Ishikawa (cell line): ENCODE results near the gene COG5.
A peak's percentile ranks its signal among the peaks of the same experiment; 100 is the strongest.

Experiments
- CEBPB ChIP-seq: IDR thresholded peaks from 2 replicates; pipeline ENCODE4 v1.6.1; 2012
- CREB1 ChIP-seq: IDR thresholded peaks from 2 replicates; pipeline ENCODE4 v1.6.1; 2012; ENCODE audit warnings: low read depth
- EGR1 ChIP-seq: IDR thresholded peaks from 2 replicates; pipeline ENCODE4 v1.6.1; 2012
- EP300 ChIP-seq: IDR thresholded peaks from 2 replicates; pipeline ENCODE4 v1.6.1; 2012; ENCODE audit warnings: borderline replicate concordance
- FOXM1 ChIP-seq: IDR thresholded peaks from 2 replicates; pipeline ENCODE4 v1.6.1; 2012; ENCODE audit warnings: low read depth, borderline replicate concordance
- MAX ChIP-seq: IDR thresholded peaks from 2 replicates; pipeline ENCODE4 v1.6.1; 2012
- NFIC ChIP-seq: IDR thresholded peaks from 2 replicates; pipeline ENCODE4 v1.6.1; 2012
- RAD21 ChIP-seq: IDR thresholded peaks from 2 replicates; pipeline ENCODE4 v1.6.1; 2012; ENCODE audit warnings: low read depth
- REST ChIP-seq: IDR thresholded peaks from 2 replicates; pipeline ENCODE4 v1.6.1; 2012; ENCODE audit warnings: low read depth, mild to moderate bottlenecking
- TAF1 ChIP-seq: IDR thresholded peaks from 2 replicates; pipeline ENCODE4 v1.6.1; 2012; ENCODE audit warnings: low read depth, mild to moderate bottlenecking
- TCF12 ChIP-seq: IDR thresholded peaks from 2 replicates; pipeline ENCODE4 v1.6.1; 2012; ENCODE audit warnings: low read depth
- TEAD4 ChIP-seq: IDR thresholded peaks from 2 replicates; pipeline ENCODE4 v1.6.1; 2012
- YY1 ChIP-seq: IDR thresholded peaks from 2 replicates; pipeline ENCODE4 v1.6.1; 2012; ENCODE audit warnings: low read depth
- ZBTB7A ChIP-seq: IDR thresholded peaks from 2 replicates; pipeline ENCODE4 v1.6.1; 2012; ENCODE audit warnings: low read depth
- TF ChIP-seq, protein P1 (sequence below): IDR thresholded peaks from 2 replicates; pipeline ENCODE4 v1.6.1; 2012

Gene COG5

DNA sequence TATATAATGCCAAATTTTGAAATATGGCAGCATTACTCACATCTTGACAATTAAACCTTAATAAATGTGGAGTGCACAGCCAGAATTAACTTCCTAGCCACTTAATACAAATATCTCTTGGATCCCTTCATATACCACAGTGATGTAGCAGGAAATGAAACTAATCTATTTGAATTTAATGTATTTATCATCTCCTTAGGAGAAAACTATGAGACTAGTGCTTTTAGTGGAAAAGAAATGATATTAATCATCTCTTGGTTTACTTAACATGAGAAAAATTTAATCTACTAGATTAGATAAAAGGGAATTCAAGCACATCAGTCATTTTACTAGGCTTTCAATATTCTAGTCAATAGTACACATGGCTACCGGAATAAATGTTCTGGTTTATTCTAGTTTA is 149.5 kb downstream of the COG5 start:
- no peak for TF ChIP-seq TAF1

GRCh38 chr7:107408349-107408748 is 155.4 kb downstream of the COG5 start:
- no peak for TF ChIP-seq CREB1
- TF ChIP-seq EP300, result no peak
- no peak for TF ChIP-seq NFIC
- TF ChIP-seq TAF1, result no peak
- TF ChIP-seq ZBTB7A, result no peak
- TF ChIP-seq REST, result no peak
- TF ChIP-seq, protein P1, sequence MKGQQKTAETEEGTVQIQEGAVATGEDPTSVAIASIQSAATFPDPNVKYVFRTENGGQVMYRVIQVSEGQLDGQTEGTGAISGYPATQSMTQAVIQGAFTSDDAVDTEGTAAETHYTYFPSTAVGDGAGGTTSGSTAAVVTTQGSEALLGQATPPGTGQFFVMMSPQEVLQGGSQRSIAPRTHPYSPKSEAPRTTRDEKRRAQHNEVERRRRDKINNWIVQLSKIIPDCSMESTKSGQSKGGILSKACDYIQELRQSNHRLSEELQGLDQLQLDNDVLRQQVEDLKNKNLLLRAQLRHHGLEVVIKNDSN, result no peak
- no peak for TF ChIP-seq EGR1
- no peak for TF ChIP-seq TCF12
- no peak for TF ChIP-seq TEAD4
- no peak for TF ChIP-seq YY1
- TF ChIP-seq CEBPB, result no peak
- no peak for TF ChIP-seq RAD21
- TF ChIP-seq FOXM1, result no peak

- TF ChIP-seq, protein P1, result no peak
- TF ChIP-seq RAD21, result no peak
- no peak for TF ChIP-seq TEAD4
- TF ChIP-seq REST, result no peak
- no peak for TF ChIP-seq MAX
These were observed 158.2 kb downstream of the COG5 start for GRCh38 chr7:107405559-107405958.

GRCh38 chr7:107404740-107405537 is 158.8 kb downstream of the COG5 start:
- TF ChIP-seq TEAD4, result peak; percentile 35; the same call in 1 of the 2 replicates
- TF ChIP-seq ZBTB7A, result no peak
- TF ChIP-seq REST, result no peak
- no peak for TF ChIP-seq MAX
- TF ChIP-seq, protein P1, result no peak
- peak; percentile 77 for TF ChIP-seq NFIC
- no peak for TF ChIP-seq TAF1
- TF ChIP-seq EGR1, result no peak
- TF ChIP-seq FOXM1, result no peak
- TF ChIP-seq TCF12, result no peak
- no peak for TF ChIP-seq CREB1
- no peak for TF ChIP-seq YY1

DNA sequence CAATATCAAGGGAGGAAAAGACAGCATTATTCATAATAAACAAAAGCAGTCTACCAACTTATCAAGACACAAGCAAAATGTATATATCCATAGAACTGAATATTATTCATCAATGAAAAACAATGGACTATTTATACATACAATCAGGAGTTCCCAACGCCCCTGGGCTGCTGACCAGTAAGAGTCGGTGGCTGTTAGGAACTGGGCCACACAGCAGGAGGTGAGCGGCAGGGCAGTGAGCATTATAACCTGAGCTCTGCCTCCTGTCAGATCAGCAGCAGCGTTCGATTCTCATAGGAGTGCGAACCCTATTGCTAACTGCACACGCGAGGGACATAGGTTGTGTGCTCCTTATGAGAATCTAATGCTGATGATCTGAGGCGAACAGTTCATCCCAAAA is 165.6 kb downstream of the COG5 start:
- TF ChIP-seq EGR1 (no peak), YY1 (no peak), MAX (no peak), TAF1 (no peak), TEAD4 (no peak), REST (no peak), NFIC (no peak), CREB1 (no peak), ZBTB7A (no peak), TCF12 (no peak), RAD21 (no peak), FOXM1 (no peak), CEBPB (no peak), EP300 (no peak)
- TF ChIP-seq, protein P1, result no peak
